ENCODE data around the gene DIRAS1. TPM values are rescaled to one million over a fixed set of nuclear protein-coding genes. Genes with fewer than 3 reads are reported as not detected.

DIRAS1 gene
- polyA plus RNA-seq, 1 donor: 3.6 TPM

DNA sequence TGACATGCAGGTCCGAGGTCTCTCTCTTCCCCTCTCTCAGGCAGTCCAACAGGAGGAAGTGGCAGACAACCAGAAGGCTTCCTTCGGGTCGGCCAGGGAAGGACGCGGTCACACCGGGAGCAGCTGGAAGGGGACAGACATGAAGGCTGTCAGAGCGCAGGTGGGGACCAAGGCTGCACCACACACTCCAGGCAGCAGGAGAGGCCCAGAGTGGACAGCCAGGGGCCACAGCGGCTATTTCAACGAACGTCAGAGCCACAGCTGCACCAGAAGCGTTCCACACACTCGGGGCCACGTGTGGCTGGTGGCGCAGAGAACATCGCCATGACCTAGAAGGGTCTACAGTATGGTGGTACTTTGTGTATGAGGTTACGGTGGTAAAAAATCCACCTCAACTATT, 34.6 kb upstream of the DIRAS1 start:
- no peak for DNase-seq

DNA sequence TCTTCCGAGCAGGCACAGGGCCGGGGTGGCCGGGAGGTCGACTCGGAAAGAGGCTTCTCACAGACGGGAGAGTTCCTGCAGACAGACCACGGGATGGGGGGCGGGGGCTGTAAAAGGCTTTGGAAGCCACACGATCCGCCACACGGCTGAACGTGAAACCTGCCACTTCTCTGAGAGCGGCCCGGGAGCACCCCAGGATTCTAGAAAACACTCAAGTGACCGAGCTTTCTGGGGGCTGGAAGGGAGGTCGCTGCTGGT, 34.2 kb upstream of the DIRAS1 start:
- no peak for DNase-seq

DNA sequence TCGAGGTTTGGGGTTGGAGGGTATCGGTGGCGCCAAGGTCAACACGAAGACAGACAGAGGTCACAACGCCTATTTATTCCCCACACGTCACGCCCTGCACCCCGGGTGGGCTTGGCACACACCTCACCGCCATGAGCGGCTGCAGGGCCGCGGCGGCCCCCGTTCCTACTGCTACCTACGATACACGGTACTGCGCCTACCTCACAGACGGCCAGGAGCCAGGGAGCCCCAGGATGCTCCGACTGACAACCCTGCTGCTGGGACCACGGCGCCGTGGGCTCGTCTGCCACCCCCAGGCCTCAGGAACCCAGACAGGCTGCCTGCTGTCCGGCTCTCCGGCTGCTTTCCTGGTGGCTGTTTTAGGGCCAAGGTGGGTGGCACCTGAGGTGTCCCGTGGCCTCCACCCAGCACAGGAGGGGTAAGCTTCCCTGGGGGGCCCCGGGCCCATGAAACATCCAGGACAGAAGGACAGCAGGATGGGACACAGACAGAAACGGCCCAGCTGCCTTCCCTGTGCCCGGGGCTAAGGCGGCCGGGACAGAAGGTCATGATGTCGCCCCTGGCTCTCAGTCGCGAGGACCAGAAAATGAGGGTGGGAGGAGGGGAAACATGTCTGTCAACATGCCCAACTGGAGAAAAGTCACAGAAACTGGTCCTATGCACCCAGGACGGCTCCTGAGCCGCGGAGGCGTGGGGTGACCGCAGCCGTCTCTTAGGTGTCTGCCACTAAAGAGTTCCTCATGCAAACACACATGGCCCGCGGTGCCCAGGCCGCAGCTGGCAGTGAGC, 33.7 kb upstream of the DIRAS1 start:
- DNase-seq: no peak

DNA sequence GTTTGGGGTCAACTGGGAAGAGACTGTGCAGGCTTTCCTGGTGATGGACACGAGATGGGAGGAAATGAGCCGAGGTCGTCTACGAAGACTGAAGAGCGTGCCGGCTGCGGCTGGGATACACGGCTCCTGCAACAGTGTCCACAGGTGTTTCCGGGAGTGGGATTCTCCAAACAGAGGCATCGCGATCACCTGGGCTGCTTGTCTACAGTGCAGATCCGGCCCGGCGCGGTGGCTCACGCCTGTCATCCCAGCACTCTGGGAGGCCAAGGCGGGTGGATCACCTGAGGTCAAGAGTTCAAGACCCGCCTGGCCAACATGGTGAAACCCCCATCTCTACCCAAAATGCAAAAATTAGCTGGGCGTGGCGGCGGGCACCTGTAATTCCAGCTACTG, 30.3 kb upstream of the DIRAS1 start:
- DNase-seq: no peak

DNA sequence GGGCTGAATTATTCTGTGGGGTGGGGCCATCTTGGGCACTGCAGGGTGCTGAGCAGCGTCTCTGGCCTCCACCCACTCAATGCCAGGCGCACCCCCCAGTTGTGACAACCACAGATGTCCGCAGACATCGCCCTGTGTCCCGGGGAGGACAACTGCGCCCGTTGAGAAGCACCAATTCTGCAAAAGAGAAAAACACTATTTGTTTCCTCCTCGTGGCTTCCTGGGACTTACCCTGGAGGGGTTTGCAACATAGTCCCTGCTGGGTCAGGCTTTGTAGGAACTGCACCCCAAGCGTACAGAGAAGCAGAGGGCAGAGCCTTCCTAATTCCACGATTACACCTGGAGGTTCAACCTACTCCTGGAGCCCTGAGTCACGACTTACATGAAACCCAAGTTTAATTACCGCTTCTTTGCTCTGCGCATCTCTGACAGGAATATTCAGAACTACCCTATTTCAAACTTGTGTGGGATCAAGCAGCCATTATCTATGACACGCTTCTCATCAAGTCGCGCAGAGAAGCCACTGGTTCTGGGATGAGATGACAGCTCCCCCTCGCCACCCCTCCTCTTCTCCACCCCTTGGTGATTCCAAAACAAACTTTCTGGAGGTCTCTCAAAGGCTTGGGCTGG, 29.8 kb upstream of the DIRAS1 start:
- DNase-seq: no peak

DNA sequence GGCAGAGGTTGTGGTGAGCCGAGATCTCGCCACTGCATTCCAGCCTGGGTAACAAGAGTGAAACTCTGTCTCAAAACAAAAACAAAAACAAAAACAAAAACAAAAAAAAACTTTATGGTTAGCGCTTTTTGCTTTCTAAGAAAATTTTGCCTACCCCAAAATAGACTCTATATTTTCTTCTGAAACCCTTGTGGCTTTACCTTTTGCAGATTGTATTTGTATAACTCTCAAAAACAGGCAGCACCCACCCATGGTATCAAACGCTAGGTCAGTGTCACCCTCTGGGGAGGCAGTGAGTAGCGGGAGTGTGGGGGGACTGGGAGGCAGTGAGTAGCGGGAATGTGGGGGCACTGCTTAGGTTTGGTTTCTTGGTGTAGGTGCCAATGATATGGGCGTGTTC, 26.2 kb upstream of the DIRAS1 start:
- no peak for DNase-seq

DNA sequence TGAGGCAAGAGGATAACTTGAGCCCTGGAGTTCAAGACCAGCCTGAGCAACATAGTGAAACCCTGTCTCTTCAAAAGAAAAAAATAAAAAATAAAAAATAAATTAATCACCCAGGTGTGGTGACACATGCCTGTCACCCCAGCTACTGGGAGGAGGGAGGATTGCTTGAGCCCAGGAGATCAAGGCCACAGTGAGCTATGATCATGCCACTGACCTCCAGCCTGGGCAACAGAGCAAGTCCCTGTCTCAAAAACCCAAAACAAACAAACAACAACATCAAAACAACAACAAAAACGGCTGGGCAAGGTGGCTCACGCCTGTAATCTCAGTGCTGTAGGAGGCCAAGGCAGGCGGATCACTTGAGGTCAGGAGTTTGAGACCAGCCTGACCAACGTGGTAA, 22.9 kb upstream of the DIRAS1 start:
- DNase-seq: no peak

DNA sequence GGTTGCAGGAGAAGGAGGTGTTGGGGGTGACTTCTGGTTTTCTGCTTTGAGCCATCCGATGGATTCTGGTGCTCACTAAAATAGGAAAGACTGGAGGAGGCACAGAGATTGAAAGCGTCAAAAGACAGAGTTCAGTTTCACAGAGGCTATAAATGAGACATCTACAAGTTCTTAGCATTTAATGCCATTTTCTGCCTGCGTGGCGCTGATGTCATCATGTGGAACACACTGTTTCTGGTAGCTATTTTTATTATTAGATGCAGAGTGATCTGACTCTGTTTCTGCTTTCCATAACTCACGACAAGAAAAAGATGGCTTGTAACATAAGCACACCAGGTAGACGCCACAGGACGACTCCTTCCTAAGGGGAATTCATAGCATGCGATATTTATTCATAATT, 21.9 kb upstream of the DIRAS1 start:
- no peak for DNase-seq

DNA sequence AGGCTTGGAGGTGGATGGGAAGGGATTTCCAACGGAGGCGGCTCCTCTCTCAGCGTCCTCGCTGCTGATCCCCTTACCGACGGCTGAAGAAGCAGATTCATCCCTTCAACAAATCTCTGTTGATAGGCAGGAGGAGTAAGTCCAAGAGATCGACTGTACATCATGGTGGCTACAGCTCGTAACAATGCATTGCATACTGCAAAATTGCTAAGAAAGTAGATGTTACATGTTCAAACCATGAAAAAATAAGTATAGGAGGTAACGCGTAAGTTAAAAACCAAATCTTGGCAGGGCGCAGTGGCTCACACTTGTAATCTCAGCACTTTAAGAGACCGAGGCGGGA, 19.1 kb upstream of the DIRAS1 start:
- DNase-seq: no peak

DNA sequence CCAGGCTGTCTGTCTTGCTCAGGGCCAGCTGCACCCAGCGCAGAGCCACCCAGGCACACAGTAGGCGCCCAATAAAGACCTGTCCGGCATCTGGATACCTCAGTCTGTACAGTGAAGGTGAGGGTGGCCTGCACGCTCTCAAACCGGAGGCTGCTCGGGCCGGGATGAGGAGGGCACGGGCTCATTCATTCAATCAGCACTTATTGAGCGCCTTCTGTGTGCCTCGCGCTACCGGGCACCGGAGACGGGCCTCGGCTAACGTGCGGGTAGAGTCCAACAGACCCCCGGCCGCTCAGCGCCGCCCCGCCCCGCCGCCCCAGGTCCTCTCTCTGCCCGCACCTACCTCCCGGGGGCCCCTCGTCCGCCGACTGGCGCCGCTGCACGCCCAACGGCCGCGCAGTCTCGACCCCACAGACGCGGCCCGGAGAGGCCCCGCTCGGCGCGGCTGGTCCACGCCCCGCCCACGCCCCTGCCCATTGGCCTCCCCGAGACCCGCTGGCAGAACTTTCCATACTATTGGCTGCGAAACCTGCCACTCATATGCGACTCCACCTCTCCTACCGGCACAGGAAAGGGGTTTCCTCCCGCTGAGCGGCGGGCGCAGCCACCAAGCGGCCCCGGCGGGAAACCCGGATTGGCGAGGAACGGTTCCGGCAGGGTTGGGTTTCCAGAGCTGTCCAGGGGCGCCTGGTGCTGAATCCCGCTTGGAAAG, 18.6 kb upstream of the DIRAS1 start, which contains the start of gene SLC39A3:
TSS of gene SLC39A3 (minus strand) at position 416 of the 712 bp plus-strand sequence. CDS start 2,760 bp downstream, outside the sequence.
- DNase-seq: peak; percentile 100

DNA sequence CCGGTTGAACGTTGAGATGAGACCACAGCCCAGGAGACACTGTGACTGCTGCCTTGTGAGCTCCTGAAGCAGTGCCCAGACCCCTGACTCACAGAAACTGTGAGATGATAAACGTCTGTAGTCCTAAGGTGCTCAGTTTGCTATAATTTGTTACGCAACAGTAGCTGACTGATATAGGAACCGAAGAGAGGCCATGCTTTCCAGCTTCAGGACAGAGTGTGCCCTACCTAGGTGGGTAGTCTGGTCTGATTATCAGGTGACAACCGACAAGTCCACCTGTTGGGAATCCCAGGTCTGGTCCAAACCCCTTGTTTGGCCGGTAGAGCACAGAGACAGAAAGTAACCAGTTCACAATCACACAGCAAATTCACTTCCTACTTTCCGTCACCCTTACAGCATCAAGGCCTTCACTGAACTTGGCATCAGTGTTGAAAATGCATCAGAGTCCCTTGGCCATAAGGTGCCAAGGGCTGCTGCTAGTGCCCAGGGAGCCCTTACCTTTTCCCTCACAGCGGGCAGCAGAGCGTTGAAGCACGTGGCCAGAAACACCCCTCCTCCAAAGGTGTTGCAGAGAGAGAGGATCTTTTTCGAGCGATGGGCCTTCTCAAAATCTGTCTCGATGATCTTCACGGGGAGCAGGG, 15.5 kb upstream of the DIRAS1 start:
- no peak for DNase-seq

DNA sequence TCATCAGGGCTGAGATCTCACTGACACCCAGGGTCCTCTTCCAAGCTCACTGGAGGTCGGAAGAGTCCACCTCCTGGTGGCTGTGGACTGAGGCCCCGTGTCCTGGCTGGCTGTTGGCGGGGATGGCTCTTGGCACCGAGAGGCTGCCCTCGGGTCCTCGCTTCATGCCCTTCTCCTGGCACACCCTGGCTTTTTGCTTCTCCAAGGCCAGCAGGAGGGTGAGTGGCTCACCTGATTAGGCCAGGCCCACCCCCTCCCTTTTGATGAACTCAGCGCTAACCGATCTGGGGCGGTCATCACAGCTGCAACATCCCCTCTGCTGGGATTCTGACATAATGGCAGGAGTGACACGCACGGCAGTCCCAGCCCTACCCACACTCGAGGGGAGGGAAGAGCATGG, 14.2 kb upstream of the DIRAS1 start:
- no peak for DNase-seq

DNA sequence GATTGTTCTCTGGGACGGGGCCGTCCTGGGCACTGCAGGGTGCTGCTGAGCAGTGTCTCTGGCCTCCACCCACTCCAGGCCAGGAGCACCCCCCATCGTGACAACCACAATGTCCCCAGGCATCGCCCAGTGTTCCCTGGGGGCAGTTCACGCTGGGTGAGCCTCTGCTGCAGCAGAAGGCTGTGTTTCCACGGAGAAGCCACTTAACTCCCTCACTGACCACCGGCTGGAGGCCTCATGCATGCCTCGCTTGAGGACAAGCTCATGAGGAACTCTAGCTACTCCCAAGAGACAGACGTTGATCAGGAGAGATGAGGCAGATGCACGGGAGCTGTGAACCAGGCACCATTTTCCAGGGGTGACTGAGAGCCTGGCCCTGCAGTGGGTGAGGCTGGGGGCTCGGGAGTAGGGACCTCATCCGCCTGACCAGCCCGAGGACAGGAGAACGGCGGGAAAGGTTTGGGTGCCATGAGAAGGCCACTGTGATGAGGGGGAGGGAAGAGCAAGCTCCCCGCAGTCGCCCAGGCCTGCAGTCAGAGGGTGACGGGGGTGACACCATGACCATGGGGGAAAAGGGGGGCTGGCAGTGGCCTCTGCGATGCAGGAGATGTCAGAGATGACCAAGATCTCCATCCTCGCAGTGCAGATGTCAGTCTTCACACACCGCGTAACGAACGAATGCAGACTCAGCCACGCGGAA, 13.6 kb upstream of the DIRAS1 start:
- no peak for DNase-seq

DNA sequence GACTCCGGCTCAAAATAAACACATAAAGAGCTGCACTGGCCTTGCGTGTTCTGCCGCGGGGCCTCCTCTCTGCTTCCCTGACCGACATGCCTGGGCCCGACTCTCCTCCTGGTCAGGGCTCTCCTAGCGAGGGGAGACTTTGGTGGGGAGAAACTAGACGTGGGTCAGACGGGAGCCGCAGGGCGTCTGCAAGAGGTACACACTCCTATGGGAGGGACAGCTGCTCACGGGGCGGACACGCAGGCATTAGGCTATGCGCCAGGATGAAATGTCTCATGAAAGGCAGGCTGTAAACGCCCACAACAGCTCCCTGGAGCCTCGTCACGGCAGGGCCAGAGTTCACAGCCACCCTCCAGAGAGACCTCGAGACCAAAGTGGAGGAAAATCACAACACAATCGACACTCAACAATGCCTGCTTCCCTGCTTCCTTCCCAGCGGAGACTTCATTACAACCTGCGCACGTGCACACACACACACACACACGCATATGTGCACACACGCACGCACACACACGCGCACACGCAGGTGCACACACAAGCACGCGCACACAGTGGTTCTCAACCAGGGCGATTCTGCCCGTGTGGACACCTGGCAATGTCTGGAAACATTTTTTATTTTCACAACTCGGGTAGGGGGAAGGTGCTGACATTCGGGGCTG, 12.9 kb upstream of the DIRAS1 start:
- no peak for DNase-seq

DNA sequence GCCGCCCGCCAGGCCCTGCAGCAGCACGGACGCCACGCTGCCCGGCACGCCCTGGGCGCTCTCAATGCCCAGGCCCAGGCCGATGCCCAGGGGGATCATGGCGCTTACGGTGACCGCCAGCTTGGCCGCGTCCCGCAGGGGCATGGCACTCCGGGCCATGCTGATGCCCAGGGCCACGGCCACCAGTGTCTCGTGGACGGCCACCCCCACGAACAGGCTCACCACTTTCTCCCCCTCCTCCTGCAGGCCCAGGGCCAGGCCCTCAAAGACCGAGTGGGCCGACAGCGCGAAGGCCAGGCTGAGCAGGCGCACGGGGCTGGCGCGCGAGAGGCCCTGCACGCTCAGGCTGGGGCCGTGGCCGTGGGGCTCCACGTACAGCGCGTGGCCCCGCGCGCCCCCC, 11.7 kb upstream of the DIRAS1 start:
- DNase-seq: no peak

DNA sequence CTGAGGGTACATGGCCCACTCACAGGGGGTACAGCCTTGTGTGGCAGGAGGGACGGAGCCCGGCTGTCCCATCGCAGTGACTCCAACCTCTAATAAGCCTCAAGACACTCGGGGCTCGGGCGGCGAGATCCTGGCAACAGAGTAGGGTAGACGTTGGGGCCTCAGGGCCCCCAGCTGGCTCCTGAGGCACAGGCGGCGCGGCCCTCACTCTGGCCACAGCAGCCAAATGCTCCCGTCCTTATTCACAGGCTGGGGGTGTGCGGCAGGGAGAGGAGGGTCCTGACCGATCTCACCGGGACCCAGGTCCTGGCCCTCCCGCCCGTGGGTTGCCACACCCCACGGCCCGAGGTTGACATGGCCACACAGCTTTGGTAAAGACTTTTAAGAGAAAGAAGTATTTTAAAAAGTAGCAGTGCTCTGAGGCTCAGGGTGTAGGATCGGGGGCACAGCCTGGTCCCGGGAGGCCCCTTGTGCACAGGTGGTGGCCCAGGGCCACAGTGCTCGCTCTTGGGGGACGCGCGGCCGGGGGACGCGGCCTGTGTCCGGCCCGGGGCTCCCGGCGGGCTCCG, 11.1 kb upstream of the DIRAS1 start:
- DNase-seq: no peak

DNA sequence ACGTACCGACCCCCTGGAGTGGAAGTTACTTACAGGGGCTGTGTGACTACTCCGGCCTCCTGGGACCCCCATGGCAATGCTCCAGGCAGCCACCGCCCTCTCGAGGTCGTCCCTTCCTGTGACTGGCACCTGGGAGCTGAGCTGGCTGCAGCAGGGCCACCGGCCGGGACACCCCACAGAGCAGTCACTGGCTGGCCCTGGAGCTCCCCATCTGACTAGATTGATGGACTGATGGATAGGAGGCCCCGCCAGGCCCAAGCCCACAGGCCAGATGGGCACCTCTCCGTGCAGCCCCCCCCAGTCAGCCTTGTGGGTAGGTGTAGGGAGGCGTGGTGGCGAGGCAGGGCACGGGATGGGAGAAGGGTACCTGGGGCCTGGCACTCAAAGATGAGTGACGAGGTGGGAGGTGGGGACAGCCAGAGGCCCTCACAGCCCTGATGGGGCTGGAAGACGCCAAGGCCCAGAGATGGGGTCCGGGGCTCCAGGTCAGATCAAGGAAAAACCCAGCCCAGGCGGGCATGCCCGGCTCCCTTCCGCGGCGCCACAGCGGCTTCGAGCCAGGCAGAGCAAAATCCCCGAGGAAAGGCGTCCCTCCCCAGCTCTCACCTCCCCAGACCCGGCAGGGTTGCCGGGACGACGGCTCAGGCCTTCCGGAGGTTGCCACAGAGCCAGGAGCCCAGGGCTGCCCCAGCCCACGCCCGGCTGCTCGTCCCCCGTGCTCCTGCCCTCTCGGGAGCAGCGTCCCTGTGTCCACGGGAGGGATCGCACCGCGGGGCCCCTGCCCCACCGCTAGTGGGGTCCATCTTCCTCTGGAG, 10.2 kb upstream of the DIRAS1 start:
- no peak for DNase-seq

DNA sequence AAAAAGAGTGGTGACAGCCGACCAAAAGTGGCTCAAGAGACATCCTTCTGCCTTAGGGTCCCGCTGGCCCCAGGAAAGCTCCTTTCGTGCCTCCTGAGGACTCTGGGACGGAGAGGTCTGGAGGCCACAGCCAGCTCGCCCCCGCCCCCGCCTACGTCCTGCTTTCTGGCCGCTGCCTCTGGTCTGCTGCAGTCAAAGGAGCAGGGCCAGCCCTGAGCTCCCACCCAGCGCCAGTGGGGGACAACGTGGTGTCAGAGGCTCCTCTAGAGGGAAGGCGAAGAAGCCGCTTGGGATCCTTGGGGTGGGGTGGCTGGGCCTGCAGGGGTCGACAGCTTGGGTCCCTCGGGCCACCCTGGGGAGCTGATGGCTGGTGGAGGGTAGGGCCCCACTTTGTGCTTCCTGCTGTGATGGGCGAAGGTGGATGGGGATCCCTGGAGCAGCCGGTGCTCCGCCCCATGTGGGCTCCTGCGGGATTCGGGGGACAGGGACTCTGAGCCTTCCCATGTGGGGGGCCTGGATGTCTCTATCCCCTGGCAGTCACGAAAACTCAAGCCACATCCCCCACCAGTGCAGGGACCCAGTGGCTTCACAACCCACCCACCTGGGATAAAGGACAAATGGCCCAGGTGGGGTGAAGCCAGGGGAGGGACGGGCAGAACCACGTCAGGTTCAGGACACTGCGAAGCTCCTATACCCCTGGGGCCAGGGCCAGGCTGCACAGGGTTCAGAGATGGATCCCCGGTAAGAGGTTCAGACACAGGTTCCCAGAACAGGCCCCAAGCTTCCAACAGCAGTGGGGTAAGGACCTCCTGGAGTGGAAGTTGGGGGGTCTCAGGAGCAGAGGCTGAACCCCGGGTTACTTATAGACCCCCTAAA, 9.0 kb upstream of the DIRAS1 start:
- no peak for DNase-seq

DNA sequence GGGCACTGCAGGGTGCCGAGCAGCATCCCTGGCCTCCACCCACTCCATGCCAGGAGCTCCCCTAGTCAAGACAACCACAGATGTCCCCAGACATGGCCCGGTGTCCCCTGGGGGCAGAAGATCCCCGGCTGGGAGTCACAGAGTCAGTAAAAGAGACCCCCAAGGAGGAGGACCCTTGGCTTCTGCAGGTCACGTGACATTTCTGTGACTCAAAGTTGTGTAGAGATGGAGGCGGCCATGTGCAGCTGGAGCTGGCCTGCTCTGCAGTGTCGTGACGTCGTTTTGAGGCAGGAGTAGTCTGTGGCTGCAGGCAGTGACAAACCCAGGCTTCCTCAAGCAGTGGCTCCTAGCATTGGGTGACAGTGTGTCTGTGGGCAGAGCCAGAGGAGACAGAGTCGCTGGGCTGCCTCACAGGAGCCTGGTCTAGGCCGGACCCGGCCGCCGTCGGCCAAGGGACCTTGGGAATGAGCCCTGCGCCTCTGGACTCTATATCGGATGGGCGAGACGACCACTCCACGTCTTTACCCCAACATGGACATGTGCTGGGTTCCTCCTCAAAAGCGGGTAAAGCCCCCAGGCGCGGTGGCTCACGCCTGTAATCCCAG, 7.7 kb upstream of the DIRAS1 start:
- no peak for DNase-seq

Data from left kidney (tissue), 2 donors.